HG03460 (cell line): ENCODE data around the gene ZNF57.
"Not testable (repeated sequence)": the region's sequence is repeated elsewhere in the genome, so short reads cannot be mapped to it uniquely, and the experiment has no call there.

Source experiments
- ATAC-seq: cut with Tn5 transposase; IDR thresholded peaks from one replicate; pipeline ENCODE4 v1.9.1; 2021; ENCODE audit not compliant: unreplicated experiment

The ZNF57 gene

DNA sequence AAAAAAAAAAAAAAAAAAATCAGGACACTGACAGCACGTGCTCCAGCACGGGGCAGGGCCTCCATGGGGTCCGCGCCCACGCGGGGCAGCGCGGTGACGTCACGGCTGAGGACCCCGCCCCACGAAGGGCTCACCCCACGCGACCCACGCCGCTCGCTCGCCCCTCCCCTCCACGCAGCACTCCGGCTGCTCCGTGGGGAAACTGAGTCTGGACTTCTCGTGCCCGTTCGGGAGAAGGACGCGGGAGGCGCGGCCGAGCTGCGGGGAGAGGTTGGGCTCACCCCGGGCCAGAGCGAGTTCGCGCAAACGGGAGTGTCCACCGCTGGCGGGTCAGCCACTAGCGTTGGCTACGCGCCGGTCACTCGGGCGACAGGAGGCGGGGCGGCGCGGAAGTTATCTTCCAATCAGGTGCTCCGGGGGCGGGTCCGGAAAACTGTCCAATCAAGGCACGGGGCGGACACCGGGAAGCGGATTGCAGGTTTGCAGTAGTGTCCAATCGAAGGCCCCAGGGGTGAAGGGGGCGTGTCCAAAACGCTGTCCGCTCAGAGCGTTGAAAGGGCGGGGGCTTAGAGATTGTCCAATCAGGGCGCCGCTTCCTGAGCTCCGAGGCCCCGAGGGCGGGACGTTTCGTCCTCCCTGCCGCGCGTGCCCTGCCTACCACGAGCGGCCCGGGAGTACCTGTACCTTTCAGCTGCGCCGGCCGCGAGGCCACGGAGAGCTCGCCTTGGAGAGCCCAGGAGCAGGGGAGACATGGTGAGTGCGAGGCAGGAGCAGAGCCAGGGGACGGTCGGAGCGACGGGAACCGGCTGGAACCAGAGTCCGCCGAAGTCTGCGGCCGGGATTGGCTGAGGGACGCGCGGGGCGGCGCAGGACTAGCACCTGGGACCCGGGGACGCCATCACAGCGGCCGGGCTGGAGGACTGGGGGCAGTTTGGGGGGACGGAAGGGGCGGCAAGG, at the start of gene ZNF57:
ZNF57 (plus strand) TSS at position 633 of the 957 bp plus-strand sequence; CDS start at position 751, 118 bp downstream.
- peak; percentile 93 for ATAC-seq

GRCh38 chr19:2852598-2852997, 48.1 kb upstream of the ZNF57 start:
- ATAC-seq = no peak

- ATAC-seq = no peak
Observed at GRCh38 chr19:2853015-2853606, 47.6 kb upstream of the ZNF57 start.

- ATAC-seq = no peak
Observed at GRCh38 chr19:2854849-2855248, 45.9 kb upstream of the ZNF57 start.

DNA sequence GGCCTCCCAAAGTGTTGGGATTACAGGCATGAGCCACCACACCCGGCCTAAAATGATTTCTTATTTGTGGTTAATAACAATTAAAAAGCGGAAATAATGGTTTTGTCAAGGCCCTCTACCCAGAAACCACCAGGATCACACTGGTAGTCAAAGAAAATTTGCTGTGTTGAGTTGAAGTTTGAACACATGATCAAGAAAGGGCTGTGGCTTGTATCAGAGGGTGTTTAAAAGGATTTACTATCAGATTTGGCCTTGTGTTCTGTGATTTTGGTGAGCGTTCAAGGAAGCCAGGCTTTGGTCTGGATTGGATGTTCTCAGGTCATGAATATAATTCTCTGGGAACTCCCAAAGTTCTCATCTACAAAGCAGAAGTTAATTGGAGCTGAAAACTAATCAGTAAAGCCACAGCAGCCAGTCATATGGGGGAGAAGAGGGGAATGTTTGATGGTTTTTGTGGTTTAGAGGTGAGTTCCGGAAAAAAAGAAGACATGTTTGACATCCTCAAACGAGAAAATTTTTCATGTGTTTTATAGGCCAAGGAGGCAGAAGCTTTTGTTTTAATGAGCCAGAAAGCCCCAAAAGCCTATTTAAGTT, 44.2 kb upstream of the ZNF57 start:
- ATAC-seq = no peak

GRCh38 chr19:2858864-2859263, 41.9 kb upstream of the ZNF57 start:
- no peak for ATAC-seq

DNA sequence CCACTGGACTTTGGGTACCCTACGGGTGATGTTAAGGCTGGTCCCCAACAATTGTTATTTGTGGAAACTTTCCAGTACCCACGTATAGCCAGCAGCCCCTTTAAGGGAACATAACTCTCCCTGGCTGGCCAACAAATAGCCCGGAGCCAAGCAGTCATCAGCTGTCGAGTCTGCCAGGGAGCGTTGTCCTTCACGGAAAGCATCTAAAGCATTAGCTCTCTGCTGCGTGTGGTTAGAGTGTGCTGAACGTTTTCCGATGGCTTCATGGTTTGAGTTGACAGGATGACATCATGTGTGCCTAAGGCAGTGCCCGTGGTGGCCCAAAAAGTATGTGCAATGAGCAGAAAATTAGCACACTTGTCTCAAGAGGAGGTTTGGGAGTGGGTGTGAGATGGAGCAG, 36.9 kb upstream of the ZNF57 start:
- no peak for ATAC-seq

DNA sequence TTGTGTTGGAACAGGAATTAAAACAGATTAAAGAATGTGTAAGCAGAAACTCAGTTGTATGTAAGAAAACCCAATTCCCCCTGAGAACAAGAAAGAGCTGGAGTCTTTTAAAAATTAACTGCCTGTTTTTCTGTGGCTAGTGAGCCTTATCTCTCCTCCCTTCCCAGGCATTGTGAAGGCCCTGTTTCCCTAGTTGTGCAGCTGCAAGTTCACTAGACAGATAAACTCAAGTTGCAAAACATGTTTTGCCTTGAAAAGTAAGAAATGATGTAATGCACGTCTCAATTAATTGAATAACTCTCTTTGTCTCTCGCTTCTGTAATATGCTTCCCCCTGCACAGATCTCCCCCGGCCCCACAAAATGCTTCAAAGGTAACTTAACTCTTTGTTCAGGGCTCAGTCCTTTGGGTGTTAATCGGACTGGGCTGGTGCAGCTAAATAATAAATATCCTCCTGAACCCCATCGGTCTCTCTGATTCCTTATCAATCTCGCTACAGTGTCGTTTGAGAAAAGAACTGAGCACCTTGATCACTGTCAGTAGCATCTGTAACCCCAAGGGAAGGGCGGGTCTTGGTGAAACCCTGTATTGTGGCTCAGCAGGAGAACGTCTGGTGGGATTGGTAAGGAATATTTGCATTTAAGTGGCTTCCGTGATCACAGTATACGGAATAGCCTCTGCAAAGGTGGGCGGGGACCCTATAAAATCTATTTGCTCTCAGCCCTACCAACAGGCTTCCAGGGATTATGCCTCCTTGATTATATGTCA, 35.2 kb upstream of the ZNF57 start:
- ATAC-seq = no peak

- no peak for ATAC-seq
Observed at GRCh38 chr19:2866495-2867024, 34.2 kb upstream of the ZNF57 start.

- no peak for ATAC-seq
Observed at GRCh38 chr19:2867025-2867991, 33.4 kb upstream of the ZNF57 start, which contains the start of gene ZNF556. TSS of gene ZNF556 (plus strand) at chr19:2867335. CDS start at chr19:2867422, 87 bp downstream.

- ATAC-seq = no peak
Observed at GRCh38 chr19:2869618-2870017, 31.1 kb upstream of the ZNF57 start.

DNA sequence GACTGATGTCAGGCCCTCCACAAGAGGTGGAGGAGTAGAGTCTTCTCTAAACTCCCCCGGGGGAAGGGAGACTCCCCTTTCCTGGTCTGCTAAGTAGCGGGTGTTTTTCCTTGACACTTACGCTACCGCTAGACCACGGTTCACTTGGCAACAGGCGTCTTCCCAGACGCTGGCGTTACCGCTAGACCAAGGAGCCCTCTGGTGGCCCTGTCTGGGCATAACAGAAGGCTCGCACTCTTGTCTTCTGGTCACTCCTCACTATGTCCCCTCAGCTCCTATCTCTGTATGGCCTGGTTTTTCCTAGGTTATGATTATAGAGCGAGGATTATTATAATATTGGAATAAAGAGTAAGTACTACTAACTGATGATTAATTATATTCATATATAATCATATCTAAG, 28.6 kb upstream of the ZNF57 start:
- not testable (repeated sequence) for ATAC-seq

- no peak for ATAC-seq
Observed at GRCh38 chr19:2877398-2878331, 23.1 kb upstream of the ZNF57 start.

- ATAC-seq = no peak
Observed at GRCh38 chr19:2883686-2884439, 16.9 kb upstream of the ZNF57 start.

DNA sequence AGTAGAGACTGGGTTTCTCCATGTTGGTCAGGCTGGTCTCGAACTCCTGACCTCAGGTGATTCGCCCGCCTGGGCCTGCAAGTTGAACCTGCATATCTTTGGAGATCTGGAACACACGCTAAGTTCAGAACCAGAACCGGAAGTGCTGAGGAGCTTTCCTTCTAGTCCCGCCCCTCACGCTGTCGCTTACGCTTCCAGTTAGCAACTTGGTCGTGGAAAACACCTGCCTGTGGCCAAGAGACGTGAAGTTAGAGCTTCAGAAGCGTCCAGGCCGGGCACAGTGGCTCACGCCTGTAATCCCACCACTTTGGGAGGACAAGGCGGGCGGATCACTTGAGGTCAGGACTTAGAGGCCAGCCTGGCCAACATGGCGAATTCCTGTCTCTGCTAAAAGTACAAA, 15.0 kb upstream of the ZNF57 start:
- no peak for ATAC-seq

DNA sequence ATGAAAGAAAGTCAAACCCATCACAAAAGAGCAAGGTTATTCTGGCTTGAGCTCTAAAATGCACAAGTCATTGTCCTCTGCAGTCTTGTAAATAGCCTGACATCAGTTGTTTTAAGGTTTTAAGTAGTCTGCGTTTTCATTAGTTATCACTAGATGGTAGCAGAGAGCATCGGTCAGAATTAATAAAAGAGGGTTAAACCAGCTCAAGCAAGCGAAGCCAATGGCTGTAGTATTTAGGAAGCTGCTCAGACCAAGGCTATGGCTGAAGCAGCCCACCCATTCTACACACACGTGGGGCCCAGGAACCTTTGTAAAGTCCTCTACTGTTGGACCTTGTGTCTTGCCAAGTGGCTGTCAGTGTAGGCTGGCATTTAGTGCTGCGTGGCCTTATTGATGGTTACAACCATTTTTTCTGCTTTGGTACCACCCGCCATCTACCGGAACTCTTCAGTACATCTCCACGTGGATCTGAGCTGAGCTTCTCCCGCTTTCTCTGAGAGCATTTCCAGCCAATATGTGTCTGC, 13.3 kb upstream of the ZNF57 start:
- no peak for ATAC-seq

DNA sequence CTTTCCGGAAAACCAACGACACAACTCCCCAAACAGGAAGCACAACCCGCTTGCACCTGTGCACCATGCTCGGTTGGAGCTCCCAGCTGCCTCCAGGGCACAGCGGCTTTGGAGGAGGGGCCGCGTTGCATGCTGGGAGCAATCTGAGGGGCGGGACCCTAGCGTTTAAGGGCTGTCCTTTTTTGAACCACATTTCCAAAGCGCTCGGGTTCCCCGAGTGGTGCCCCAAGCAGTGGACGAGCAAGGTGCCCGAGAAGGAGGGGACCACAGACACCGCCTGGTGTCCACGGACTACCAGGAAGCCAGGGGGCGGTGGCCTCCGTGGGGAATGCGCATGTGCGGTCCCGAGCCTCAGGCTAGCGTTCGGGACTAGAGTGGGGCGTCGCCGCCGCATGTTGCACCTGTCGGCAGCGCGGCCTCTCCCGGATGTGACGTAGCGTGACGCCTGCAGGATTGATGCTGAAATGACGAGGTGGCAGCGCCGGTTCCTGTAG, 11.9 kb upstream of the ZNF57 start:
- no peak for ATAC-seq
